WTC11 (cell line): ENCODE results near the gene FAM107B.

Source experiments
- CTCF ChIP-seq: fragments of 200-600 bp; IDR thresholded peaks from 2 replicates; pipeline ENCODE4 v1.8.0; 2022; ENCODE audit warnings: antibody characterized with exemption
- FOXK1 ChIP-seq: sonication (generic); formaldehyde crosslinking; IDR thresholded peaks from 2 replicates; pipeline ENCODE4 v1.8.0; 2022; ENCODE audit warnings: mild to moderate bottlenecking, moderate library complexity, missing genetic modification reagents
- SP1 ChIP-seq: sonication (generic); formaldehyde crosslinking; conservative IDR thresholded peaks from 2 replicates; pipeline ENCODE4 v1.8.1; 2022; ENCODE audit warnings: missing genetic modification reagents
- ZBTB43 ChIP-seq: sonication (generic); formaldehyde crosslinking; IDR thresholded peaks from 2 replicates; pipeline ENCODE4 v1.8.1; 2023; ENCODE audit warnings: mild to moderate bottlenecking, missing genetic modification reagents

- no peak for TF ChIP-seq ZBTB43 (CRISPR knock-in tag)
- peak; percentile 66; the same call in 1 of the 2 replicates for TF ChIP-seq CTCF
- TF ChIP-seq FOXK1 (CRISPR knock-in tag) = no peak
- TF ChIP-seq SP1 (CRISPR knock-in tag) = no peak
Measured at GRCh38 chr10:14536241-14537213, 238.2 kb downstream of the FAM107B start.
